HG03196 (cell line): ENCODE data around the gene SHROOM2.

Experiments
- ATAC-seq: cut with Tn5 transposase; IDR thresholded peaks from one replicate; pipeline ENCODE4 v1.9.1; 2021; ENCODE audit not compliant: unreplicated experiment

Gene SHROOM2

GRCh38 chrX:9862953-9863352 lies 76.7 kb downstream of the SHROOM2 start:
- no peak for ATAC-seq

DNA sequence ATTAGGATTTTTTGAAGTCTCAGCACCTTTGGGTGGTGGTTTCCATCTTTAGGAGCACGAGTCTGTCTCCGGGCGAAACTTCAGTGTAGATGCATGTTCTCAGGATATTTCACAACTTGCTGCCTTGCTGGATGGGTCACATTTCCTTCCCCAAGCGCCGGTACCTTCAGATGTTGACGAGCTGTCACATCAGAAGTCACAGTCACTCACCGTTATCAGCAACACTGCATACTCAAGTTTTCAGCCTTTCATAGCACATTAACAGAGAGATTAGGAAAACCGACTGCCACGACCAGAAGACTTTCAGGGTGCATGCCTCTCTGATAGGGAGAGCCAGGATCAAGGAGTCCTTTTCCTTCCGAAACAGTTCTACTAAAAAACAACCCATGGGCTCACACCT lies 77.8 kb downstream of the SHROOM2 start:
- no peak for ATAC-seq

GRCh38 chrX:9865804-9866472 lies 79.7 kb downstream of the SHROOM2 start:
- ATAC-seq, result no peak

- ATAC-seq, result no peak
Measured at GRCh38 chrX:9866633-9867032, 80.4 kb downstream of the SHROOM2 start.

GRCh38 chrX:9867226-9867625 lies 81.0 kb downstream of the SHROOM2 start:
- no peak for ATAC-seq

- ATAC-seq, result no peak
Measured at GRCh38 chrX:9867753-9868152, 81.5 kb downstream of the SHROOM2 start.

- no peak for ATAC-seq
Measured at GRCh38 chrX:9871701-9872268, 85.6 kb downstream of the SHROOM2 start.

GRCh38 chrX:9873360-9873759 lies 87.1 kb downstream of the SHROOM2 start:
- no peak for ATAC-seq

DNA sequence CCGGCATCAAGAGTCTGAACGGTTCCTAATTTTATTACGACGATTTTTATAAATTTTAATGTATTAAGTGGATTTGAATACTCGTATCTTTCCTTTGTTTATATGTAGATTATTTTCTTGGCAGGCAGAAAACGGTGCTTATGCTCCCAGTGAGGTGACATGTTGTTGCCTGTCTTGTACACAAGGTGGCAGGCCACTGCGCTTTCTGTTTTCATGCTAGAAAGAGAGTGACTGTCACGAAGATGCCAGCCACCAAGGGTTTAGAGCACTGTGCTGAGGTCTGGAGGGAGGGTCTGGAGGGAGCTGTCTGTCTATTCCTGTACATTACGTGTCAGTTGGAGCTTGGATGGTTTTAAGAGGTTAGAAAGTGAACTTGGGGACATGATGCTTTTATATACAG lies 87.7 kb downstream of the SHROOM2 start:
- ATAC-seq, result no peak

GRCh38 chrX:9874483-9874882 lies 88.3 kb downstream of the SHROOM2 start:
- ATAC-seq, result no peak

- ATAC-seq, result no peak
Measured at GRCh38 chrX:9875801-9876200, 89.6 kb downstream of the SHROOM2 start.

- ATAC-seq, result no peak
Measured at GRCh38 chrX:9876201-9876600, 90.0 kb downstream of the SHROOM2 start.

DNA sequence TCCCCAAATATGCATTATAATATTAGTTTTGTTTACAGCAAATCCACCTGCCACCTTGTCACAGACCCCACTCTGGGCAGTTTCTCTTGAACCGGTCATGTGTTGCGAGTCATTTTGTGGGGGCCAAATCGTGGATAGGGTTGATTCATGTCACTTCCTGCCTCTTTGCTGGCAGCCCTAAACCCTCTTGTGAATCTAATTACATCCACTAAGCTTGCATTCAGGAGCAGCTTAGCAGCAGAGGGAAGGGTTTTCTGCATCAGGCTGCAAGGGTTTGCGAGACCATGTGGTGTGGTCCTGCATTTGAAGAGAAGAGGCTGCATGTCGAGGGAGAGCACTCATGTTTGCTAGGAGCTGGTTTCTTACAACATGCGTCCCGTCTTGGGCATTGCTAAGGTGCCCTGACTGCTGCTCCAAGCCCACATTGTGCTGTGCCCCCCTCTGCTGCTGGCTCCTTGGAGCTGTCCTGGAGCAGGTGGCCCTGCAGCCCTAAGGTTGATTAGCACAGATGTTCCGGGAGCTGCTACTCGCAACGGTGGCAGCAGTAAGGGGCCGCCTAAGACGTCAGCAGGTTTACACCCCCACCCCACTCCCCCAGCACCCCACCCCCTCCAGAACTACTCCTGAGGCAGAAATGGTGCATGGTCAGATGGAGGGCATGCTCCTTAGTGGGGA lies 92.1 kb downstream of the SHROOM2 start:
- ATAC-seq, result no peak

DNA sequence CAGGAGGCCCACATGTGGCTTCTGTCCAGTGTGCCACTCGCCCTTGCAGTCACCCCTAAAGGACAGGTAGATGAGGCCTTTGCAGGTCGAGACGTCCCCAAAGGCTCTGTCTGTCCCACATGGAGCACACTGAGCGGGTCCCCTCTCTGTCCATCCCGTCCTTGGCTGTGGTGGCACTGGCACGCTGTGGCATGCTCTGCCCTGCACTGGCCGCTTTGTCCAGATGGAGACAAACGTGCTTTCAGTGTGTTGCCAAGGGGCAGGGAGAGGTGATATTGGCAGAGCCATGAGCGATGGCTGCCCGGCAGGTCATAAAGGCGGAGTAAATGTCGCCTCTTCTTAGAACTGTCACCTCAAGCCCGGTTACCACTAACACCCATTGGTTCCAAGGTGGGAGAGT lies 94.0 kb downstream of the SHROOM2 start:
- no peak for ATAC-seq

GRCh38 chrX:9880870-9881269 lies 94.6 kb downstream of the SHROOM2 start:
- ATAC-seq, result no peak

GRCh38 chrX:9882669-9883446 lies 96.6 kb downstream of the SHROOM2 start:
- ATAC-seq, result no peak

DNA sequence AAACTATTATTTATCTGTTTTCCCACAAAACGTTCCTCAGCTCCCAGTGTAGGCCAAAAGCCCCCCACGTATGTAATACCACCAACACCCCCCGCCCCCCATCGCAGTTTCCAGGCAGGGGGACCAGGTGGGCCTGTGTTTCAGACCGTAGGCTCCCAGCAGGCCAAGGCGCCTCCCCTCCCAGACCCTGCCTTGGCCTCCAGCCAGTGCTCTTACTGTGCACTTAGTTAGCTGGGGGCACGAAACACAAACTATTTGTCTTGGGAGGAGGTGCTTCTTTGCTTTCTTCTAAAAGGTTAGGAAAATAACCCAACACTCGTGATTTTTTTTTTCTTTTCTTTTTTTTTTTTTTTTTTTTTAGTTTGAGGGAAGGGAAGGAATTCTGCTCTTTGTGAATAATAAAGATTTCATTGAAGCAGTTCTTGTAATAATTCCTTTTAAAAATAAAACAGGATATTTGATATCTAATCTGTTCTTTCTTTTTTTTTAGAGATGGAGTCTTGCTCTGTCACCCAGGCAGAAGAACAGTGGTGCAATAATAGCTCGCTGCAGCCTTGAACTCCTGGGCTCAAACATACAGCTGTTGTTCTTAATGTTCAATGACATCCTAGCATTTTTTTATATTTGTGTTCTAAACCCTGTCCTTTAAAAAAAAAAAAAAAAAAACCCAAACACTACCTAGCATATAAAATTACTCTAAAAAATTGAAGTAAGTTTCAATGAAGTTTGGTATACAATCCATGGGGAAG lies 98.0 kb downstream of the SHROOM2 start:
- ATAC-seq, result no peak

DNA sequence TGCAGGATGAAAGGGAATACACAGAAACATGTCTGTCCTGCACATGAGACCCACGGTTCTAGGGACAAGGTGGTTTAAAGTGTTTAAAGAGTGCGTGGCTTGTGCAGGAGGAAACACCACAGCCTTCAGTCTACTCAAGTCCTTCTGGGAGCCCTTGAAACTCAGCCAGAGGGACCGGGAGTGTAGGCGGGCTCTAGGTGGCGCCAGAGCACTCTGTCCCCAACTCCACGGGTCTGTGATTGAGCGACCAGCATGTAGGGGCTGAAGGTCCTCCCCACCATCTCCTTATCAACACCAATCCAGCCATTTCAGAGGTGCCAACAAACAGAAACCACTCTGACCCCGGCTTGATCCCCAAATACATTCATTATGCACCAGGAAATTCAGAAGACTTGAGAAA lies 98.9 kb downstream of the SHROOM2 start:
- no peak for ATAC-seq

DNA sequence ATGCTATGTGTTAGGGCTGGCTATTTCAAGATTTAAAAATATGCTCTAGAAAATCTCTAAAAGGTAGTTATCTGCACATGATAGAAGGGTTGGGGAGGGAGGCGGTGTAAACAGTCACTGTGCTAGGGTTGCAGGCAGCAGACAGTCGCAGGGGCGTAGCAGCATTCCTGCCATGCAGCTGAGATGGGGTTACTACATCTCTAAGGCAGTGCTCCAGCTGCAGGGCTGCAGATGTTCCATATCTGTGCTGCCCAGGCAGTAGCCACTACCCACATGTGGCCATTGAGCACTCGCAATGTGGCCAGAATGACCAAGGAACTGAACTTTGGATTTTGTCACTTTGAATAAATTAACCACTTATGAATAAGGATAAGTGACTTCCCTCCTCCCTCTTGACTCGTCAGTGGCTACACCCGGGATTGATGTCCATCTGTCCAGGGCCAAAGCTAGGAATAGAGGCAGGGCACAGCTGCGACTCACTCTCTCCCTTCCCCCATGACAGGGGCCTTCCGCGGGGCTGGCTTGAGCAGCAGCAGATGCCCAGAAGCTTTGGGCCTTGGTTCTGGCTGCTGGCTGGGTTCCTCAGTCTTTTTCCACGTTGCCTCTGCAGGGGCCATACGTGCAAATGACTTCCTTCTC lies 101.5 kb downstream of the SHROOM2 start:
- no peak for ATAC-seq

GRCh38 chrX:9888953-9889470 lies 102.8 kb downstream of the SHROOM2 start:
- ATAC-seq, result no peak
